Kidney tubule cell (primary cell): Measurements from ENCODE around the gene KYNU.
A peak's percentile ranks its signal among the peaks of the same experiment; 100 is the strongest.

Source experiments
- DNase-seq: peaks from one replicate; pipeline ENCODE4 v3.0.0-alpha.2; 2018; ENCODE audit warnings: low spot score

KYNU gene

GRCh38 chr2:142966284-142966683 lies 88.8 kb downstream of the KYNU start:
- DNase-seq, result no peak

- no peak for DNase-seq
Measured at GRCh38 chr2:142967060-142967459, 89.6 kb downstream of the KYNU start.

GRCh38 chr2:142973160-142973821 lies 95.8 kb downstream of the KYNU start:
- DNase-seq, result no peak

GRCh38 chr2:142973822-142974207 lies 96.4 kb downstream of the KYNU start:
- DNase-seq, result no peak

- DNase-seq, result peak; percentile 70
Measured at GRCh38 chr2:142974288-142975024, 97.0 kb downstream of the KYNU start.

GRCh38 chr2:142975239-142975638 lies 97.8 kb downstream of the KYNU start:
- DNase-seq, result no peak

- peak; percentile 51 for DNase-seq
Measured at GRCh38 chr2:142980246-142981068, 103.0 kb downstream of the KYNU start.

GRCh38 chr2:142981069-142981378 lies 103.6 kb downstream of the KYNU start:
- no peak for DNase-seq

- no peak for DNase-seq
Measured at GRCh38 chr2:142981756-142982155, 104.3 kb downstream of the KYNU start.

- DNase-seq, result no peak
Measured at GRCh38 chr2:142983174-142983573, 105.7 kb downstream of the KYNU start.

- DNase-seq, result no peak
Measured at GRCh38 chr2:142984657-142985056, 107.2 kb downstream of the KYNU start.

GRCh38 chr2:142987044-142987443 lies 109.6 kb downstream of the KYNU start:
- no peak for DNase-seq

- DNase-seq, result peak; percentile 55
Measured at GRCh38 chr2:142989273-142990204, 112.1 kb downstream of the KYNU start.

- no peak for DNase-seq
Measured at GRCh38 chr2:142991295-142991694, 113.8 kb downstream of the KYNU start.

GRCh38 chr2:142992840-142993239 lies 115.4 kb downstream of the KYNU start:
- DNase-seq, result no peak

GRCh38 chr2:142993771-142994170 lies 116.3 kb downstream of the KYNU start:
- DNase-seq, result no peak

- DNase-seq, result no peak
Measured at GRCh38 chr2:142994665-142995064, 117.2 kb downstream of the KYNU start.

GRCh38 chr2:142997231-142997630 lies 119.8 kb downstream of the KYNU start:
- DNase-seq, result no peak

GRCh38 chr2:143000599-143000998 lies 123.1 kb downstream of the KYNU start:
- no peak for DNase-seq

- peak; percentile 16 for DNase-seq
Measured at GRCh38 chr2:143001501-143001900, 124.0 kb downstream of the KYNU start.

GRCh38 chr2:143015656-143016055 lies 138.2 kb downstream of the KYNU start:
- DNase-seq, result no peak
